GM18909 (cell line): ENCODE measurements around the gene DNASE1L2.
"Not testable (repeated sequence)": the region's sequence is repeated elsewhere in the genome, so short reads cannot be mapped to it uniquely, and the experiment has no call there.

Experiments
- ATAC-seq: cut with Tn5 transposase; IDR thresholded peaks from one replicate; pipeline ENCODE4 v1.9.1; 2021; ENCODE audit warnings: mild to moderate bottlenecking; ENCODE audit not compliant: unreplicated experiment, poor library complexity

The DNASE1L2 gene

DNA sequence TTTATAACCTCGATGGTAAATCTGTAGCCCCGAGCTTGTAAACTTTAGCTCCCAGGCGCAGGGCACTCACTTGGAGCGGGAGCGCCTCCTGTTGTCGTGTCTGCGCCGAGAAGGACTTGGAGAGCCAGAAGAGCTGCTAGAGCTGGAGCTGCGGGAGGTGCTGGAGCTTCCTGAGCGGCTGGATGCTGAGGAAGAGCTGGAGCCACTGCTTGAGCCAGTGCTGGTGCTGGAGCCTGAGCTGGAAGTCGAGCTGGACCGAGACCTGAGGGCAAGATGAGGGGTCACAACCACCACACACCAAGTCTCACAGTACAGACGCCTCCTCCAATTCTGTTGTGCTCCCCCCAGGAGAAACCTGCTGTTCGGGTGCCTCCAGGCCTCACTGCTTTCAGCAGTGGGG is 26.8 kb downstream of the DNASE1L2 start:
- ATAC-seq: not testable (repeated sequence)

GRCh38 chr16:2266887-2267286 is 30.6 kb downstream of the DNASE1L2 start:
- not testable (repeated sequence) for ATAC-seq

- peak; percentile 70 for ATAC-seq
Measured at GRCh38 chr16:2267505-2267912, 31.3 kb downstream of the DNASE1L2 start.

DNA sequence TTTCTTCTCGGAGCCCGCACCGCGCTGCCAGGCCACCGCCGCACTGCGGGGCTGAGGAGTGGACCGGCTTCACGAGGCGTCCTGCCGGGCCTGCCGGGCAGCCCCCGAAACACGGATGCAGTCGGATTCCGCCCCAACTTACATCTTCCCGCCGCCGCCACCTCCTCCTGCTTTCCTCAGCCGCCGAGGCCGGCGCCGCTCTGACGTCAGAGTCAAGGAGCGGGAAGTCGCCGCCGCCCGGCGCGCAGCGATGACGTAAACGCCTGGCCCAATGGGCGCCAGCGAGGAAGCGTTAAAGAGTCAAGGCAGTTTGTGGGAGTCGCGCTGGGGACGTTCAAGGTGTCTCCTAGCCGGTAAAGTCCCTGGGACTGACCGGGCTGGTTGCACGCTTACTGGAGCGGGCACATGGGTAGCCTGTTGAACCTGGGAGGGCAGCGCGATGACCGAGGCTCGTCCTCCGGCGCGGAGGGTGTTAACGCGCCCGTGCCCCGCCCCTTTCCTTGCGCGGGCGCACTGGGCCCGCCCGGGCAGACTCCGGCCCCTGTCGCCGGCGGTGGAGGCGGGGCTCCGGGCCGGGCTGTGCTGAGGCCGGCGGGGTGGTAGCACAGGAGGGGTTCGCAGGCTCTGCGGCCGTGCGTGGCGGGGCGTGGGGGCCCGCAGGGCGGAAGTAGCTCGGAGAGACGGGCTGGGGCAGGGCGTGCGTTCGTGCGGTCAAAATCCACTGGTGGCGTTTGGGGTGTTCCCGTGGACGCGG is 31.8 kb downstream of the DNASE1L2 start, which contains the start of gene RNPS1:
TSS of gene RNPS1 (minus strand) at position 214 of the 754 bp plus-strand sequence. CDS start 3,483 bp downstream, outside the sequence.
- peak; percentile 75 for ATAC-seq

DNA sequence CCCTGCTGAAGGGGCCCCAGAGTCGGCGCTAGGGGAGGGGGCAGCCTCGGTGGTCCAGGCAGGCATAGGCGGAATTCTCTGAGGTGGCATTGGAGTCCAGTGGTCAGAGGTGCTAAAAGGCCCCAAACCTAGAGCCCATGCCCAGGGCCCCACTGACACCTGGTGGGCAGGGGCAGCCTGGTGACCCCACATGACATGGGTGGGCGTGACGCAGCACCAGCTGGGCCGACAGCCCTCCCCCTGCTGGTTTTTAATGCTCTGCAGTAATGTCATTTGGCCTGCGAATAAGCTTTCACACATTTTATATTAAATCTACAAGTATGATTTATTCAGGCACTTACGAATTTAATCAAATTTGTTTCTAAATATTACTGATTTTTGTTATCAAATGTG is 33.8 kb downstream of the DNASE1L2 start:
- no peak for ATAC-seq

GRCh38 chr16:2270588-2271470 is 34.6 kb downstream of the DNASE1L2 start:
- no peak for ATAC-seq

DNA sequence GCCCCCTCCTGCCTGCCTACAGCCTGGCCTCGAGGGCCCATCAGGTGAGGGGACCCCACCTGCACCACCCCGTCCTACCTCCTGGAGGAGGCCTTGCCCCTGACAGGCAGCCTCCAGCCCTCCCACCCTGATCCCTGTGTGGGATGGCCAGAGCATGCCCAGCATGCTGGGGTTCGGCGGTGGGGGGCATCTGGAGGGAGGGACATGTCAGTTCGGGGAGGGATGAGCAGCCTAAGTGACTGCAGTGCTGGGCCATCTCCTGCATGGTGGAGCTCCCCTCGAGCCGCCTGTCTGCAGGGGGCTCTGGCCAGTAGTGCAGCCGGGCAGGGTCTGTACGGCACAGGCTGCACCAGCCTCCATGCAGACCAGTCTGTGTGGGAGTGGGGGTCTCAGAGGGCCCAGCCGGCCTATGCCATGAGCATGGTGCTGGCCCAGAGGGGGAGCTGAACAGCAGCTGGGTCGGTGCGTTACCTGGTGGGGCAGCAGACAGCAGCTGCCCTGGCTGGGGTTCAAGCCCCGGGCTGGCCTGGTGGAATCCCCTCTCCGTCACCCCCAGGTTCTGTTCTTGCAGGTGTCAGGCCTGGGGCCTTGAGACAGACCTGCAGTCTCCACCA is 35.7 kb downstream of the DNASE1L2 start:
- ATAC-seq: no peak

- ATAC-seq: no peak
Measured at GRCh38 chr16:2273484-2273883, 37.2 kb downstream of the DNASE1L2 start.

DNA sequence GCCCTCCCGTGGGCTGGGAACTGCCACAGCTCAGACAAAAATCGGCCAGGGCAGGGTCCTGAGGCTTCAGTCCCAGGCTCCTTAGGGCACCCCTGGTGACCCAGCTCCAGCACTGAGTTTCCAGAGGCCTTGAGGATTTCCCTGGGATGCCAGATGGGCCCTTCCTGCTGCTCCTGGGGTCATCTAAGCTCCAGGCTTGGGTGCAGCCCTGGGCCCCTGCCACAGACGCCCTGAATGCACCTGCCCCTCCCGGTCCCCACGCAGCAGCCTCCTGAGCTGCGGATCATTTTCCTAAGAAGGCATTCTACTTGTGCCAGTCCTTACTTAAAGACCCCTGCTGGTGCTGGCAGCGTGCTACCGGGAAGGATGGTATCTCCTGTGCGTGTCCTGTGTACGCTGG is 37.7 kb downstream of the DNASE1L2 start:
- ATAC-seq: no peak

GRCh38 chr16:2275476-2276367 is 39.5 kb downstream of the DNASE1L2 start:
- ATAC-seq: no peak

DNA sequence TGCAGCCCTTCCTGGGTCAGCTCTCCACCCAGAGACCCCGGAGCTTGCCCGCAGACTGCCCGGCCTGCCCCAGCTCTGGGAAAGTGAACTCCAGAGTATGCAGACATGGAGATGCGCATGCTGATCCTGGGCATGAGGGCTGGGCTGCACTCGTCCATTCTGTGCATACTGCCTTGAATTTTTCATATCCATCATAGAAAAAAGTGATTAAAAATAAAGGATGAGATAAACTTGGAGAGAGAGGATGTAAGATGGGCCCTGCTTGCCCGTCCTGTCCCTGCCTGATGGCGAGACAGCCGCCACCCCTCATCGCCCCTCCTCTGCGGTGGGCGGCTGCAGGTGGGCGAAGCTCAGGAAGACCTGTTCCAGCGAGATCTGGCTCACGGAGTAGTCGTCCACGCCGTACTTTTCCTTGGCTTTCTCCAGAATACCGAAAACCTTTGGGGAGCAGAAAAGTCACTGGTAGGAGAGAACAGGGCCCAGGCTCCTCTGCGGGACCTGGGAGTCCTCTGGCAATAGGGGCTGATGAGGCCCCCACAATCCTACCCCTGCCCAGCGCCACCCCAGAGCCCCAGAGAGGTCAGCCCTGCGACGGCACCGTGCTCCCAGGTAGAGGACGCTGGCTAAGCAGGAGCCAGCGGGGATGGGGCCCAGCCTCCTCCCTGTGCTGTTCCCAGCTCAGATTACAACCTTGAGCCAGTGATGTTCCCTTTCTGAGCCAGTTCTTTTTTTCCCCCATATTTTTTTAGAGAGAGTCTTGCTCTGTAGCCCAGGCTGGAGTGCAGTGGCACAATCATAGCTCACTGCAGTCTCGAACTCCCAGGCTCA is 40.3 kb downstream of the DNASE1L2 start:
- ATAC-seq: no peak

DNA sequence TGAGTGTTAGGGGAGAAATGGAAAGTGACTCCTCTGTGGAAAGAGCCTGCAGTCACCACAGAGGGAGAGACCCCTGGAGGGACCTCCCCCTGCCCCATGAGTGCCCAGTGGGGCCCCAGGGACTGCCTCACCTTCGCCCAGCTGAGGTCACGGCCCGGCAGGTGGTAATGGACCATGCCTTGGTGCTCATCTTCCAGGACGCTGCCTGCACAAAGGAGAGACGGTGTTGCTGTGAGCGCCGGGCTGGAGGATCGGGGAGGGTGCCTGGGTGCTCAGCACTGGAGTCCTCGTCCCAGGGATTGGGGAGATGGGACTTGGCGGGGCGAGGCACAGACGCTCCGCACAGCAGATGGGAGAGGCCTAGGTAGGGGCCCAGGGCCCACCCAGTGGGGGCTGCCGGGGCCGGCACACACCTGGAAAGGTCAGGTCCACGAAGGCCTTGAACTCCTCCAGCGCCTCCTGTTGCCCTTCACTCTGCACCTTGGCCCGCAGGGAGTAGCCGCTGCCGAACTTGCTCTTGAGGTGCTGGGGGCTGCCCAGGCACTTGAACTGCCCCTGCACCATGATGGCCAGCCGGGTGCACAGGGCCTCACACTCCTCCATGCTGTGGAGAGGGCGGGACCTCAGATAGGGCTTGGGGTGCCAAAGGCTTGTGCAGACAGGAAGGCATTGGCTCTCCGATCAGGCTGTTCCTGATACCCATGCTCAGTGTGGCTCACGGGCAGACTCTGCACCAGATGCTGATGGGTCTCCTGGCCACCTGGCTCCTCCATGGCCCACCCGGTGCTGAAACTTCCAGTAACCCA is 41.4 kb downstream of the DNASE1L2 start:
- ATAC-seq: no peak

DNA sequence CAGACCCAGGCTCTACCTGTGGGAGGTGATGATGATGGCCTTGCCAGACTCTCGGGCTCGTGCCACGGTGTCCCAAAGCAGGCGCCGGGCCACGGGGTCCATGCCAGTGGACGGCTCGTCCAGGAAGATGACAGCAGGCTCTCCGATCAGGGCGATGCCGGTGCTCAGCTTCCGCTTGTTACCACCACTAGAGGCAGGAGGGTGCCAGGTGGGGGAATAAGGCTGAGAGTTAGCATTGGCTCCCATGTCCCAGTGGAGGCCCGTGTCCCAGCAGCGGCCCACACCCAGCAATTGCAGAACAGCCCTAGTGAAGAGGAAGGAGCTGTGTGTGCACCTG is 42.0 kb downstream of the DNASE1L2 start:
- ATAC-seq: no peak

- no peak for ATAC-seq
Measured at GRCh38 chr16:2278956-2279800, 42.9 kb downstream of the DNASE1L2 start.

DNA sequence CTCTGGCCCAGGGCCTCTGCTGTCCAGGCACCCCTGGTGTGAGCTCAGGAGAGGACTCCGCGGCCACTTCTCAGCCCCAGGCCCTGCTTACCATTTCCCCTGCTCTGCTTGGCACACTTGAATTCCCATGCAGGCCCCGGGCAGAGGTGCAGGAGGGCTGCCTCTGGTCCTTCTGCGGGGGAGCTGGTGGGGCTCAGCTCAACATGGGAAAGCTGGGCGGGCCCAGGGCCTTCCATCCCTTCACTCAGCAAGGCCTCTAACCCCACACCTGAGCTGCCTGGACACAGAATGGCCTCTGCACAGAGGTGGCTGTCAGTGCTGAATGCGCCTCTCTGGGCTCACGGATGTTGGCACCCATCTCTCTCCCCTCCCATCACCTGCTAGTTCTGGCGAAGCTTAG is 44.2 kb downstream of the DNASE1L2 start:
- ATAC-seq: no peak

- ATAC-seq: no peak
Measured at GRCh38 chr16:2280981-2281542, 44.8 kb downstream of the DNASE1L2 start.

DNA sequence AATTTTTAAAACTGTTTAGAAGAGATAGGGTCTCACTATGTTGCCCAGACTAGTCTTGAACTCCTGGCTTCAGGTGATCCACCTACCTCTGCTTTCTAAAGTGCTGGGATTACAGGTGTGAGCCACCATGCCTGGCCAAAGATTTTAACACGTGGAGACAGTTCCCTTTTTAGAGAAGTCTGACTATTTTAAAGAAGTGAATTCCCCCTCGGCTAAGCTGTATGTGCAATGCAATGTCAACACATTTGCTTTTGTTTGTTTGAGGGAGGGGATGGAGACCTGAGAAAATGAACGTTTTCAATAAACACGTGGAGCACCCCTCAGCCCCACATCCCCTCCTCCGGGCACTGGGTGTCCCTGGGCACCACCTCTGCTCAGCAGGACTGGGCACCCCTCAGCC is 46.0 kb downstream of the DNASE1L2 start:
- ATAC-seq: no peak
